ENCODE measurements around the gene PPM1H.

DNA sequence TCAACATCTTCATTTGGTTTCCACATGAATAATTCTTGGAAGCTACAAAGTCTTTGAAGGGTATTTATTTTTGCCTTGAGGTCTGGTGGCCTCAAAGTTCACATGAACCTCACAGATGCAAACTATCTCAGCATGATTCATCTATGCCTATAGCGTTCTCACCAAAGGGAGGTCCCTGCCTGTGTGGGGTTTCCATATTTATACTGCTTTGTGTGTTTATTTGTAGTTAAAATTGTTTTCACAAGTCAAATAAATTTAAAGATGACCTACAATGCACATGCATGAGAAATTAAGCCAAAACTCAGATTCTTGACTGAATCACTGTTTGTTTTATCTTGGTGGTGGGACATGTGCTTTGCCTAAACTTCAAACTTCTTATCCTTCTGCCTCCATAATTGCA, 176.7 kb downstream of the PPM1H start:
- TF ChIP-seq POLR2AphosphoS5 (IDR thresholded peaks at IDR 0.05) (no peak), POLR2A (IDR thresholded peaks at IDR 0.05) (no peak)

All from stomach (tissue), 4 donors.